Uterus (tissue), 2 donors: ENCODE results near the gene COMMD4.

Experiments used
- CTCF ChIP-seq, 4 experiments: fragments of 200-600 bp in 2 of 4; fragments of 450-650 bp in 2 of 4; sonication (generic) in 2 of 4; IDR thresholded peaks; one replicate each; pipeline ENCODE4 v1.5.1; 2016 to 2019; ENCODE audit warnings: antibody characterized with exemption in 4 of 4, mild to moderate bottlenecking in 2 of 4, moderate library complexity in 1 of 4
- POLR2A ChIP-seq, 2 donors: fragments of 450-650 bp; IDR thresholded peaks; one replicate each; pipeline ENCODE4 v1.6.1; 2016; ENCODE audit warnings: antibody characterized with exemption in 2 of 2, mild to moderate bottlenecking in 1 of 2, moderate library complexity in 1 of 2

- TF ChIP-seq CTCF (IDR thresholded peaks at IDR 0.05) (no peak), POLR2A (IDR thresholded peaks at IDR 0.05) (no peak)
These were observed 23.8 kb downstream of the COMMD4 start for GRCh38 chr15:75359537-75360250.
